MCF 10A (cell line): Measurements from ENCODE around the gene TMEM62. TPM values are rescaled to one million over a fixed set of nuclear protein-coding genes. Genes with fewer than 3 reads are reported as not detected.

ENCODE experiments used
- BruUV-seq: library from RNA; stranded (reverse); fragments of 400-500 nt; replicated peaks from 2 replicates; lab custom pipeline; 2021; lab: Mats Ljungman, UMichigan
- CTCF ChIA-PET: fragments of 300-600 bp; sonication (Branson Sonifier 250); formaldehyde crosslinking; extraction: SDS; loops from one replicate; lab custom pipeline; 2021; ENCODE audit warnings: antibody characterized with exemption, inconsistent platforms; lab: Yijun Ruan, JAX
- POLR2A ChIA-PET: fragments of 300-600, 350-650 bp; sonication (Branson Sonifier 250); formaldehyde crosslinking; extraction: SDS; loops from one replicate; lab custom pipeline; 2020; ENCODE audit warnings: antibody characterized with exemption, inconsistent platforms; lab: Yijun Ruan, JAX
- DNase-seq: peaks from one replicate; pipeline ENCODE4 v3.0.0-alpha.2; 2018; ENCODE audit not compliant: unreplicated experiment
- H3K27ac Mint-ChIP-seq: one replicate; pipeline ENCODE4 v1.8.0; 2022; ENCODE audit warnings: mild to moderate bottlenecking, low read depth, mixed read lengths; ENCODE audit not compliant: unreplicated experiment
- H3K27me3 Mint-ChIP-seq: one replicate; pipeline ENCODE4 v1.8.0; 2022; ENCODE audit warnings: mixed read lengths; ENCODE audit not compliant: insufficient read depth, unreplicated experiment
- H3K36me3 Mint-ChIP-seq: one replicate; pipeline ENCODE4 v1.8.0; 2022; ENCODE audit warnings: mild to moderate bottlenecking, moderate library complexity, mixed read lengths; ENCODE audit not compliant: insufficient read depth, unreplicated experiment
- H3K4me1 Mint-ChIP-seq: one replicate; pipeline ENCODE4 v1.8.0; 2022; ENCODE audit warnings: mixed read lengths; ENCODE audit not compliant: insufficient read depth, unreplicated experiment
- H3K4me3 Mint-ChIP-seq: one replicate; pipeline ENCODE4 v1.8.0; 2022; ENCODE audit warnings: mild to moderate bottlenecking, moderate library complexity, mixed read lengths; ENCODE audit not compliant: unreplicated experiment
- H3K9me3 Mint-ChIP-seq: one replicate; pipeline ENCODE4 v1.8.0; 2022; ENCODE audit warnings: mixed read lengths; ENCODE audit not compliant: unreplicated experiment
- CTCF ChIP-seq: fragments of 200-600 bp; IDR thresholded peaks from one replicate; pipeline ENCODE4 v1.8.0; 2022; ENCODE audit warnings: antibody characterized with exemption, mild to moderate bottlenecking; ENCODE audit not compliant: unreplicated experiment
- intact Hi-C: fragments of 100-400 bp; cut with micrococcal nuclease; formaldehyde crosslinking; loops from 2 replicates; pipeline ENCODE4 v1.14.1; 2022
- total RNA-seq: library from RNA; stranded (reverse); gene quantifications from 2 replicates; pipeline ENCODE4 v1.2.3, GENCODE V29; 2022

Gene TMEM62
- total RNA-seq, 1 experiment from 2014 or later: 16.9 TPM

GRCh38 chr15:43105778-43106485 is 27.5 kb upstream of the TMEM62 start, which contains the start of gene UBR1:
Gene UBR1, minus strand, starts transcription at chr15:43106038. Its CDS starts 16 bp downstream, at chr15:43106022.
- intact Hi-C loops: loop anchor here (2.0 kb wide), 1 partner anchor 81 kb away; no protein-coding TSS in a partner anchor
- Mint-ChIP-seq H3K27ac (peak within 1 kb of the TSS; percentile 97), H3K27me3 (no peaks in the 10 kb centered on the region), H3K4me1 (peaks cover 37% of the 10 kb centered on the region), H3K4me3 (peak within 1 kb of the TSS; percentile 82), H3K9me3 (no peaks in the 10 kb centered on the region), H3K36me3 (peaks cover 18% of the 10 kb centered on the region)
- DNase-seq: peak; percentile 87
- no peak for TF ChIP-seq CTCF
- ChIA-PET CTCF (interaction anchor here (0.7 to 1.4 kb wide), 4 partner anchors 11 to 1045 kb away, joined by 3 to 5 read pairs (median 4); no protein-coding TSS in a partner anchor), POLR2A (interaction anchor here (0.6 to 5.8 kb wide), 22 partner anchors 12 to 694 kb away, joined by 3 to 58 read pairs (median 3); partner anchors contain the start of genes HYPK, SERINC4, STARD9 and TMEM62)
- no TSS peak for BruUV-seq

- H3K4me3 Mint-ChIP-seq: peak overlapping the region; percentile 82
- H3K4me1 Mint-ChIP-seq: peaks cover 32% of the 10 kb centered on the region
- no peaks in the 10 kb centered on the region for H3K9me3 Mint-ChIP-seq
- DNase-seq: no peak
- no peak for TF ChIP-seq CTCF
- intact Hi-C loops: no loop called here
- H3K27me3 Mint-ChIP-seq: no peaks in the 10 kb centered on the region
- H3K27ac Mint-ChIP-seq: peak overlapping the region; percentile 97
- ChIA-PET POLR2A (interaction anchor here (0.6 to 5.8 kb wide), 22 partner anchors 11 to 694 kb away, joined by 3 to 58 read pairs (median 3); partner anchors contain the start of genes HYPK, SERINC4, STARD9 and TMEM62), CTCF (interaction anchor here (0.7 to 1.4 kb wide), 4 partner anchors 10 to 1046 kb away, joined by 3 to 5 read pairs (median 4); no protein-coding TSS in a partner anchor)
- H3K36me3 Mint-ChIP-seq: peaks cover 12% of the 10 kb centered on the region
- TSS peak; percentile 96 for BruUV-seq
These were observed 26.9 kb upstream of the TMEM62 start for GRCh38 chr15:43106486-43106829.

GRCh38 chr15:43107751-43108150 is 25.6 kb upstream of the TMEM62 start:
- Mint-ChIP-seq H3K27me3 (no peaks in the 10 kb centered on the region), H3K4me1 (peaks cover 23% of the 10 kb centered on the region), H3K9me3 (no peaks in the 10 kb centered on the region), H3K4me3 (no peak overlapping the region), H3K36me3 (peaks cover under 1% of the 10 kb centered on the region), H3K27ac (no peak overlapping the region)
- DNase-seq: no peak
- CTCF ChIA-PET: interaction anchor here (0.7 to 1.0 kb wide), 2 partner anchors 79 to 973 kb away, joined by 3 to 5 read pairs; no protein-coding TSS in a partner anchor
- POLR2A ChIA-PET: interaction anchor here (0.5 to 5.8 kb wide), 2 partner anchors 25 to 72 kb away, joined by 3 to 58 read pairs; partner anchors contain the start of gene TMEM62
- TF ChIP-seq CTCF: no peak
- no TSS peak for BruUV-seq
- intact Hi-C loops: no loop called here

- Mint-ChIP-seq H3K9me3 (no peaks in the 10 kb centered on the region), H3K4me3 (no peak overlapping the region), H3K27ac (no peak overlapping the region), H3K36me3 (peaks cover 5% of the 10 kb centered on the region), H3K27me3 (peaks cover 4% of the 10 kb centered on the region), H3K4me1 (peaks cover 5% of the 10 kb centered on the region)
- ChIA-PET POLR2A (no interaction called here), CTCF (no interaction called here)
- DNase-seq: no peak
- no peak for TF ChIP-seq CTCF
- intact Hi-C loops: no loop called here
- BruUV-seq: no TSS peak
These were observed 22.0 kb upstream of the TMEM62 start for GRCh38 chr15:43111354-43111753.
